ACC112 (cell line): ENCODE results near the gene SEPTIN2.
A peak's percentile ranks its signal among the peaks of the same experiment; 100 is the strongest.

Experiments used
- H2AFZ ChIP-seq: fragments of 200-600 bp; sonication (generic); one replicate; pipeline ENCODE4 v1.6.0; 2017; ENCODE audit warnings: antibody characterized with exemption, low read length; ENCODE audit not compliant: unreplicated experiment
- H3K27ac ChIP-seq: fragments of 200-600 bp; sonication (generic); 2 replicates; pipeline ENCODE4 v1.5.1; 2014; ENCODE audit warnings: low read depth, mild to moderate bottlenecking, antibody characterized with exemption, low read length, moderate library complexity
- H3K27me3 ChIP-seq: fragments of 200-600 bp; sonication (generic); 2 replicates; pipeline ENCODE4 v1.6.1; 2014; ENCODE audit warnings: mild to moderate bottlenecking, antibody characterized with exemption, low read length, moderate library complexity, mixed read lengths; ENCODE audit not compliant: insufficient read depth
- H3K36me3 ChIP-seq: fragments of 200-600 bp; sonication (generic); 2 replicates; pipeline ENCODE4 v1.6.1; 2016; ENCODE audit warnings: mild to moderate bottlenecking, antibody characterized with exemption, low read length, moderate library complexity, mixed read lengths; ENCODE audit not compliant: insufficient read depth
- H3K4me1 ChIP-seq: fragments of 200-600 bp; sonication (generic); one replicate; pipeline ENCODE4 v1.6.1; 2016; ENCODE audit warnings: low read length, mixed read lengths; ENCODE audit not compliant: insufficient read depth, unreplicated experiment, control insufficient read depth
- H3K4me3 ChIP-seq: fragments of 200-600 bp; sonication (generic); 2 replicates; pipeline ENCODE4 v1.5.1; 2014; ENCODE audit warnings: mild to moderate bottlenecking, low read depth, low read length
- H3K79me2 ChIP-seq: fragments of 200-600 bp; sonication (generic); one replicate; pipeline ENCODE4 v1.6.0; 2016; ENCODE audit warnings: low read length; ENCODE audit not compliant: control insufficient read depth, unreplicated experiment, insufficient read depth

The SEPTIN2 gene

DNA sequence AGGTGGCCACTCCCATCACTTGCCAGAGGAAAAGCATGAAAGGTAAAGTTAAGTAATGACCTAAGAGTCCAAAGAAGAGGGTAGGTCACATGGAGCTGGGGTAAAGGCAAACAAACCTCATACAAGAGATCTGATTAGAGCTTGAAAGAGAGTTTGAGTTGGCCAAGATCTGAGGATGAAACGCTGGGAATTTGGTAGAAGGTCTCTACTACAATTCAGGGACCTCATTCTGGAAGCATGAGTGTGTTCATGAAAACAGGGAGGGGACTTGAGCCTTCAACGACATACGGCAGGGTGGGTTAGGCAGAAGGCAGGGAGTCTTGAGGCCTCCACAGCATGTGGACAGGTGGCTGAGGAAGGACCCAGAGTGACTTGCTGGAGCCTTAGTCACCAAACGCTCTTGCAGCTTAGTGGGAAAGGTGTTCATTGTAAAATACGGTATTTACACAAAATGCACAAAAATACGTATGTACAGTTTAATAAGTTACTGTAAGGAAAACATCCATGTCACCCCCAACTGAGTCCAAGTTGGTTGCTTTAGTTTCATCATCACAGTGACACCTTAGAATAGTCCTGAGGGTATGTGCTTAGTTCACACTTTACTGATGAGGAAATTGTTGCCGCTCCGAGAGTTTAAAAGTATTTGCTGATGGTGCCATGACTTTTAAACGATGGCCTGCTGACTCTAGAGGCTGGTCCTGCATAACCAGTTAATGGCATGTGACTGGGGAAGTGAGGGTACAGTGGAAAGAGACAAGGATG lies 35.3 kb downstream of the SEPTIN2 start:
- Histone ChIP-seq H3K79me2 (no peaks in the 10 kb centered on the region), H3K4me1 (peaks cover 9% of the 10 kb centered on the region), H3K27me3 (no peaks in the 10 kb centered on the region), H2AFZ (no peak overlapping the region), H3K4me3 (no peak overlapping the region), H3K27ac (no peak overlapping the region), H3K36me3 (peaks cover 36% of the 10 kb centered on the region)

- Histone ChIP-seq H3K36me3 (peaks cover 36% of the 10 kb centered on the region), H3K4me3 (no peak overlapping the region), H3K27ac (no peak overlapping the region), H3K4me1 (peaks cover 9% of the 10 kb centered on the region), H3K27me3 (no peaks in the 10 kb centered on the region), H3K79me2 (peaks cover 4% of the 10 kb centered on the region), H2AFZ (no peak overlapping the region)
Measured at GRCh38 chr2:241351640-241352031, 35.9 kb downstream of the SEPTIN2 start.

DNA sequence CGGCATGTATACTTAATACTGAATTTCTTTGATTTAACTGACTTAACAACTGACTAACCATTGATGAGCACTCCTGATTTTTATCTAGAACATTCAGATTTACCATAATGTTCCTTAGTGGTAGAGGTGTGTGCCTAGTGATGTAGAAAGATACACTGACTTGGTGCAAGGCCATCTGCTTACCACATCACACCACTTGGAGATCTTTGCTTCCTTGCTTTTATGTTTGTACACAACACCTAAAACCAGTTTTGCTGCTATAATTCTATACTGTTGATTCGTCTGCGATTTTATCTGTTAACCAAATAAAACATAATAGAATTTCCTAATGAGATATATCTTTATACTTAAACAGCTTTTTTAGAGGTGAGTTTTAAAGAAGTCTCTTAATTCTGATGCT lies 36.5 kb downstream of the SEPTIN2 start:
- no peak overlapping the region for H2AFZ ChIP-seq
- no peak overlapping the region for H3K4me3 ChIP-seq
- peaks cover 33% of the 10 kb centered on the region for H3K36me3 ChIP-seq
- peaks cover 9% of the 10 kb centered on the region for H3K79me2 ChIP-seq
- peaks cover 11% of the 10 kb centered on the region for H3K4me1 ChIP-seq
- no peaks in the 10 kb centered on the region for H3K27me3 ChIP-seq
- H3K27ac ChIP-seq = no peak overlapping the region

- peaks cover 31% of the 10 kb centered on the region for H3K36me3 ChIP-seq
- H2AFZ ChIP-seq = no peak overlapping the region
- H3K27ac ChIP-seq = peak overlapping the region; percentile 30; the same call in 1 of the 2 replicates
- H3K4me1 ChIP-seq = peaks cover 26% of the 10 kb centered on the region
- no peaks in the 10 kb centered on the region for H3K27me3 ChIP-seq
- H3K4me3 ChIP-seq = no peak overlapping the region
- peaks cover 37% of the 10 kb centered on the region for H3K79me2 ChIP-seq
Measured at GRCh38 chr2:241354668-241355658, 39.2 kb downstream of the SEPTIN2 start.

DNA sequence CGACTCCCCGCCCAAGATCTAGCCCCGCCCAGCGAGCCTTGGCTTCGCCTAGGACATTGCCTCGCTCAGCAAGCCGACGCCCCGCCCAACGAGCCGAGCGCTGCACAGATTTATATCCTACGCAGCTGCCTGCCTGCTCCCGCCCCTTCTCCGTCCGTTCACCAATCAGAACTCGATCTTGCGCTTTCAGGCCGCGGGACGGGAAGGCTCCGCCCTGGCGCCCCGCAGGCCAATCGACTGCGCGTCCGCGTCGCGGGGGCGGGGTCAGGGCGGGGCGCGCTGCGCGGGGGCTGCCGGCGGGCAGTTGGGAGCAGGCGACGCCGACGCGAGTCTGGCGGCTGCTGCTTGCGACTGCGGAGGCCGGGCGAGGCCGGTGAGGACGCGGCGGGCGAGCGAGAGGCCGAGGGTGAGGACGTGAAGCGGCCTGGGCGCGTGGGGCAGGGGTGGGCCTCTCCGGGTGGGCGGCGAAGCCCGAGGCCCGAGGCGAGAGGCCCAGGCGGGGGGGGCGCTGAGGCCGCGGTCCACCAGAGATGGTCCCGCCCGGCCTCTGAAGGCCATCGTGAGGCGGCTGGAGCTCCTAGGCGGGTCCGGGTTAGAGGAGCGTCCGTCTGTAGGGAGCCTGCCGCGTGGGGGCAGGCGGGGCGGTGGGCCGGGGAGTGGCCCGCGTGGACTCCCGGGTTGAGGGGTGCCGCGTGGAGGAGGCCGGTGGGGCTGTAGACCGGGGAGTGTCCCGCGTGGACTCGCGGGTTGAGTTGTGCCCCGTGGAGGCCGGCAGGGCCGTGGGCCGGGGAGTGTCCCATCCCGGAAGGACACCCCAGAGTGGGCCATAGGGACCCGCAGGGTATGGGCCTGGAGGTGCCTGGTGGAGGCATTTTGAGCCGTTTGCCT lies 40.5 kb downstream of the SEPTIN2 start, which contains the start of gene FARP2:
TSS of gene FARP2 (plus strand) at position 303 of the 888 bp plus-strand sequence. CDS start 16,823 bp downstream, outside the sequence.
- H3K36me3 ChIP-seq = peaks cover 24% of the 10 kb centered on the region
- H3K4me1 ChIP-seq = peaks cover 26% of the 10 kb centered on the region
- peak within 1 kb of the TSS; percentile 20 for H2AFZ ChIP-seq
- H3K27me3 ChIP-seq = no peaks in the 10 kb centered on the region
- H3K27ac ChIP-seq = peak within 1 kb of the TSS; percentile 53; the same call in 1 of the 2 replicates
- H3K79me2 ChIP-seq = peaks cover 49% of the 10 kb centered on the region
- H3K4me3 ChIP-seq = peak within 1 kb of the TSS; percentile 97

DNA sequence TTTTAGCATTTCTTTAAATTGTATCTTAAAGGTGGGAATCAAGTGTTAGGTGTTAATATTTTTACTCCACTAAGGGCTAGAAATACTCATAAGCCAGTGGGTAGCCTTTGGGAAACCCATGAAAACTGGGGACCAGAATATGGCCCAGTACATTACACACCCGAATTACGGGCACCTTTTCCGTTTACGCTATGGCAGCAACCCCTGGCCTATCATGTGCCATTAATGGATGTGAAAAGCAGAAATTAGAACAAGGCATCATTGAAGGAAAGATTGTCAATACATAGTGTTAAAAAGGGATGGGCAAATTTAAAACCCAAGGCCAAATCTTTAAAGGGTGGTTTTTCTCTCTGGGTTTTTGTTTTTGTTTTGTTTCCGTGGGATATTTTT lies 41.1 kb downstream of the SEPTIN2 start:
- H3K4me1 ChIP-seq = peaks cover 26% of the 10 kb centered on the region
- H3K79me2 ChIP-seq = peaks cover 53% of the 10 kb centered on the region
- no peaks in the 10 kb centered on the region for H3K27me3 ChIP-seq
- peak overlapping the region; percentile 97 for H3K4me3 ChIP-seq
- peak overlapping the region; percentile 20 for H2AFZ ChIP-seq
- peaks cover 21% of the 10 kb centered on the region for H3K36me3 ChIP-seq
- H3K27ac ChIP-seq = peak overlapping the region; percentile 53; the same call in 1 of the 2 replicates

GRCh38 chr2:241357531-241357930 lies 41.8 kb downstream of the SEPTIN2 start:
- H3K4me1 ChIP-seq = peaks cover 26% of the 10 kb centered on the region
- peaks cover 53% of the 10 kb centered on the region for H3K79me2 ChIP-seq
- H3K36me3 ChIP-seq = peaks cover 14% of the 10 kb centered on the region
- peak overlapping the region; percentile 97 for H3K4me3 ChIP-seq
- H3K27ac ChIP-seq = no peak overlapping the region
- H3K27me3 ChIP-seq = no peaks in the 10 kb centered on the region
- no peak overlapping the region for H2AFZ ChIP-seq

- Histone ChIP-seq H3K27me3 (no peaks in the 10 kb centered on the region), H3K4me1 (peaks cover 35% of the 10 kb centered on the region), H3K36me3 (peaks cover 13% of the 10 kb centered on the region), H3K4me3 (no peak overlapping the region; the same call in 1 of the 2 replicates), H2AFZ (no peak overlapping the region), H3K27ac (no peak overlapping the region), H3K79me2 (peaks cover 60% of the 10 kb centered on the region)
Measured at GRCh38 chr2:241358470-241358869, 42.7 kb downstream of the SEPTIN2 start.

DNA sequence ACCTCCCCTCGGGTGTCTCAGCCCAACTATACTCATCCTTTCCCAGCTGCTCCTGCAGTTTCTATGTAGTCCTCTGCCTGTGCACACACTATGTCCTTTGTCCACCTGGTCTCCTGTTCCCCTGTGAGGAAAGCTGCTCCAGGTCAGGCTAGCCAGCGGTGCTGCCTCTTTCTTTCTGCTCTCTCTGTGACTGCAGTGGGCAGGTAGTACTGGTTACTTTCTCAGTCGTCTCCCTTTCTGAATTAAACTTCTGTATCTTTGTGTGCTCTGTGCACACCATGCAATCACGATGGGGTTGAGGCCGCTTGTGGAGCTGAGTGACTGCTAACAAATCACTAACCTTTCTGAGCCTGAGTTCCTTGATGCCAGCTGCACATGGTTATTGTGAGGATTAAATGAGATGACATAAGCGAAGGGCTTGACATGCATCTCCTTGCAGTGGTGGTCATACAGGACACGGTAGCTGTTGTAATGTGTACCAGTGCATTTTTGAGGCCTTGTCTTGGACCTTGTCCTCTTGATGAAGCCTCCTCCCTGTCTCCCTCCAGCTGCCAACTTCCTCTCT lies 43.8 kb downstream of the SEPTIN2 start:
- H3K27ac ChIP-seq = no peak overlapping the region
- H3K79me2 ChIP-seq = peaks cover 69% of the 10 kb centered on the region
- no peaks in the 10 kb centered on the region for H3K27me3 ChIP-seq
- peaks cover 42% of the 10 kb centered on the region for H3K4me1 ChIP-seq
- H2AFZ ChIP-seq = no peak overlapping the region
- peaks cover 8% of the 10 kb centered on the region; the same call in 1 of the 2 replicates for H3K36me3 ChIP-seq
- no peak overlapping the region for H3K4me3 ChIP-seq
